ENCODE measurements around the gene ZNF511. TPM values are rescaled to one million over a fixed set of nuclear protein-coding genes. Genes with fewer than 3 reads are reported as not detected.

ZNF511 gene
- total RNA-seq, 1 donor from 2014 or later = 75.6 TPM

DNA sequence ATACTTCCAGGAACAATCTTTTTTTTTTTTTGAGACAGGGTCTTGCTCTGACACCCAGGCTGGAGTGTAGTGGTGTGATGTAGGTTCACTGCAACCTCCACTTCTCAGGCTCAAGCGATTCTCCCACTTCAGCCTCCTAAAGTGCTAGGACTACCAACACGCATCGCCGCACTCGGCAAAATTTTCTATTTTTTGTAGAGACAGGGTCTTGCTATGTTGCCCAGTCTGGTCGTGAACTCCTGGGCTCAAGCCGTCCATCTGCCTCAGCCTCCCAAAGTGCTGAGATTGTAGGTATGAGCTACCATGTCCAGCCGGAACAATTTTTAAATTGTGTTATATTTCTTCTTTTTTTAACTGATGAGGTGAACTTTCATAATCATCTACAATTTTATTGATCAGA is 2.1 kb downstream of the ZNF511 start:
- DNase-seq (ENCODE audit: low read depth, low spot score) = no peak
- H3K27ac Mint-ChIP-seq (ENCODE audit: unreplicated experiment) = no peak overlapping the region
- TF ChIP-seq, protein P1, sequence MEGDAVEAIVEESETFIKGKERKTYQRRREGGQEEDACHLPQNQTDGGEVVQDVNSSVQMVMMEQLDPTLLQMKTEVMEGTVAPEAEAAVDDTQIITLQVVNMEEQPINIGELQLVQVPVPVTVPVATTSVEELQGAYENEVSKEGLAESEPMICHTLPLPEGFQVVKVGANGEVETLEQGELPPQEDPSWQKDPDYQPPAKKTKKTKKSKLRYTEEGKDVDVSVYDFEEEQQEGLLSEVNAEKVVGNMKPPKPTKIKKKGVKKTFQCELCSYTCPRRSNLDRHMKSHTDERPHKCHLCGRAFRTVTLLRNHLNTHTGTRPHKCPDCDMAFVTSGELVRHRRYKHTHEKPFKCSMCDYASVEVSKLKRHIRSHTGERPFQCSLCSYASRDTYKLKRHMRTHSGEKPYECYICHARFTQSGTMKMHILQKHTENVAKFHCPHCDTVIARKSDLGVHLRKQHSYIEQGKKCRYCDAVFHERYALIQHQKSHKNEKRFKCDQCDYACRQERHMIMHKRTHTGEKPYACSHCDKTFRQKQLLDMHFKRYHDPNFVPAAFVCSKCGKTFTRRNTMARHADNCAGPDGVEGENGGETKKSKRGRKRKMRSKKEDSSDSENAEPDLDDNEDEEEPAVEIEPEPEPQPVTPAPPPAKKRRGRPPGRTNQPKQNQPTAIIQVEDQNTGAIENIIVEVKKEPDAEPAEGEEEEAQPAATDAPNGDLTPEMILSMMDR (conservative IDR thresholded peaks at IDR 0.05) = no peak

DNA sequence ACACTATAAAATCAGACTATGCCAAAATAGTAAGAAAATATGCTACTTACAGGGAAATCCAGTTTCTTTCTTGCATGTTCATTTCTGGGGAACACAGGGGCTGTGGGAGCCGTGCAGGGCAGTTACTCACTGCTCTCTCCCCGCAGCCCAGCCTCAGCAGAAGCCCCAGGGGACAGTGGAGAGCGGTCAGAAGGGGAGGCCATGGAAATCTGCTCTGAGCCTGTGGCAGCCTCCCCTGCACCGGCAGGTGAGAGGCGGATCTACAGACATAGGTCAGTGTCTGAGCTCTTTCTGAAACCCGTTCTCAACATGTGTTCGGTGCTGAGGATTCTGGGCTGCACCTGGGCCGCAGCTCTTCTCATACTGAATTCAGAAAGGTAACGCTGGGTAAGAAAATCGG is 2.9 kb downstream of the ZNF511 start:
- H3K9me3 Mint-ChIP-seq = no peaks in the 10 kb centered on the region
- no peak for DNase-seq (ENCODE audit: low read depth, low spot score)

More for the DNA sequence above, 2.1 kb downstream of the ZNF511 start:
- Mint-ChIP-seq H3K27me3 (ENCODE audit: low read depth) (no peaks in the 10 kb centered on the region), H3K4me1 (peaks cover 18% of the 10 kb centered on the region), H3K4me3 (peak overlapping the region; percentile 56), H3K36me3 (ENCODE audit: low read depth) (peaks cover 2% of the 10 kb centered on the region), H3K9me3 (no peaks in the 10 kb centered on the region)

DNA sequence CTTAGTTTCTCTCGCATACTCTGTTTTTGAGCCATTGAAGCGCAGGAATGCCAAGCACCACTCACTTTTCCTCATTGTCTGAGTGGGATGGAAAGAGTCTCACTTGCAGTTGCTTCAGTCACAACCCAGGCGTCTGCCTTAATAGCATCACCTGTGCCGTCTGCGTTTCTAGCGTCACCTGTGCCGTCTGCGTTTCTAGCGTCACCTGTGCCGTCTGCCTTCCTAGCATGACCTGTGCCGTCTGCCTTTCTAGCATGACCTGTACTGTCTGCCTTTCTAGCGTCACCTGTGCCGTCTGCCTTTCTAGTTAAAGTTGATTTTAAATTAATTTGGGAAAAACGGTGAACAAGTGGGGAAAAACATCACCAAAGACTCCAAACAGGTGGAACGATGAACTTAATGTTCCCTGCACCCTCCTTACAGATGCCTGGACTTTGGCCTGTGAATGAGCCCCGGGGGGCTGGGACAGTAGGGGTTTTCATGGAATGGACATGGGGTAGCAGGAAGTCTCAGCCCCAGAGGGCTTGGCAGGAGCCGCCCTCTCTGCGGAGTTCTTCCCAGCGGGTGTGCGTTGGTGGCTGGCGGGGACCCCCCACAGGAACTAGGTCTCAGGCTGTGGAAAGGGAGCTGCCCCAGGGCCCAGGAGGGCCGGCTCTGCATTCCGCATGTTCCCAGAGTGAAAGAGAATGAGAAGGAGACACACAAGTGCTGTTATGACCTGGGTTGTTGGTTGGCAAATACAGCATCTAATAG is 3.5 kb downstream of the ZNF511 start:
- no peak for DNase-seq (ENCODE audit: low read depth, low spot score)
- Mint-ChIP-seq H3K4me1 (peaks cover 15% of the 10 kb centered on the region), H3K27ac (ENCODE audit: unreplicated experiment) (no peak overlapping the region), H3K4me3 (no peak overlapping the region), H3K9me3 (no peaks in the 10 kb centered on the region), H3K27me3 (ENCODE audit: low read depth) (no peaks in the 10 kb centered on the region), H3K36me3 (ENCODE audit: low read depth) (peaks cover 2% of the 10 kb centered on the region)
- TF ChIP-seq, protein P1 (conservative IDR thresholded peaks at IDR 0.05) = no peak

More for the DNA sequence above, 2.9 kb downstream of the ZNF511 start:
- TF ChIP-seq, protein P1 (conservative IDR thresholded peaks at IDR 0.05) = no peak
- H3K36me3 Mint-ChIP-seq (ENCODE audit: low read depth) = peaks cover 2% of the 10 kb centered on the region
- no peaks in the 10 kb centered on the region for H3K27me3 Mint-ChIP-seq (ENCODE audit: low read depth)
- no peak overlapping the region for H3K27ac Mint-ChIP-seq (ENCODE audit: unreplicated experiment)
- peaks cover 18% of the 10 kb centered on the region for H3K4me1 Mint-ChIP-seq
- peak overlapping the region; percentile 31 for H3K4me3 Mint-ChIP-seq

DNA sequence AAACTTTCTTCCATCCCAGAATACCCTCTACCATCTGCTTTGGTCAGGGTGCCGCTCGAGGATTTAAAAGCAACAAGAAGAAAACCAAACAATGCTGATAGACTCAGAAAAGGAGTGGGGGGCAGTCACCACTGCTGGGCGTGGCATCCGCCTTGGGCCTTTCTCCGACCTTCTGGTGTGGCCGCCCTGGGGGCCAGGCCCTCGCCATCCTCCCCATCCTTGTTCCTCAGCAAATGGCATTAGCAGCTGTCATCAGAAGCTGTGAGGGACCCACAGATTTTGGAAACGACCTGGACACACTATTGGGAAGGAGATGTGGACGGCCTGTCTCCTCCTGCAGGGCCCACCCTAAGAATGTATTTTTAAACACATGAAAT is 4.0 kb downstream of the ZNF511 start:
- Mint-ChIP-seq H3K9me3 (no peaks in the 10 kb centered on the region), H3K4me1 (peaks cover 10% of the 10 kb centered on the region), H3K36me3 (ENCODE audit: low read depth) (peaks cover 2% of the 10 kb centered on the region), H3K4me3 (no peak overlapping the region), H3K27ac (ENCODE audit: unreplicated experiment) (no peak overlapping the region), H3K27me3 (ENCODE audit: low read depth) (no peaks in the 10 kb centered on the region)
- TF ChIP-seq, protein P1 (conservative IDR thresholded peaks at IDR 0.05) = no peak
- DNase-seq (ENCODE audit: low read depth, low spot score) = no peak

DNA sequence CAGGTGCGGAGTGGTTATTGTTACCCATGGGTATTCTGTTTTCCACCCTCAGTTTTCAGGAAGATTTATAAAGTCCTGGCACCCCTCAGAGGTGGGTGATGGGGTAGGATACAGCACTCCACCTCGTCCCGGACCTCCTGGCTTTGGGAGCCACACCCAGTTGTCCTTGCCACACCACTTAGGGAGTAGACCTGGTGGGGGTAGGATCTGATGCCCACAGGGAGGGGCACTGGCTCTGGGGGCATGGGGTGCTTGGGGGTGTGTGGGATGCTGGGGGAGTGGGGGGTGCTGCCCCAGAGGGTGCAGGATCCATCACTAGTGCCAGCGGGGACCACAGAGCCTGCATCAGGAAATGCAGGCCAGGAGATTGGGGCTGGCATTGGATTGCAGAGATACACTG is 4.5 kb downstream of the ZNF511 start:
- TF ChIP-seq, protein P1 (conservative IDR thresholded peaks at IDR 0.05) = no peak
- H3K4me3 Mint-ChIP-seq = no peak overlapping the region
- DNase-seq (ENCODE audit: low read depth, low spot score) = no peak
- no peaks in the 10 kb centered on the region for H3K27me3 Mint-ChIP-seq (ENCODE audit: low read depth)
- H3K27ac Mint-ChIP-seq (ENCODE audit: unreplicated experiment) = no peak overlapping the region
- peaks cover 5% of the 10 kb centered on the region for H3K4me1 Mint-ChIP-seq
- H3K9me3 Mint-ChIP-seq = no peaks in the 10 kb centered on the region
- H3K36me3 Mint-ChIP-seq (ENCODE audit: low read depth) = no peaks in the 10 kb centered on the region

Data from neural crest cell (in vitro differentiated cells).